DMS153 treated with DMSO at 0.1 percent for 48 hours (cell line): ENCODE results near the gene TSPEAR.
"Not testable (repeated sequence)": the region's sequence is repeated elsewhere in the genome, so short reads cannot be mapped to it uniquely, and the experiment has no call there.

Experiments
- DNase-seq: peaks from one replicate; lab custom pipeline; 2025; ENCODE audit not compliant: unreplicated experiment; lab: John Stamatoyannopoulos, UW

TSPEAR gene

GRCh38 chr21:44612669-44613229 lies 98.6 kb downstream of the TSPEAR start:
- no peak for DNase-seq

DNA sequence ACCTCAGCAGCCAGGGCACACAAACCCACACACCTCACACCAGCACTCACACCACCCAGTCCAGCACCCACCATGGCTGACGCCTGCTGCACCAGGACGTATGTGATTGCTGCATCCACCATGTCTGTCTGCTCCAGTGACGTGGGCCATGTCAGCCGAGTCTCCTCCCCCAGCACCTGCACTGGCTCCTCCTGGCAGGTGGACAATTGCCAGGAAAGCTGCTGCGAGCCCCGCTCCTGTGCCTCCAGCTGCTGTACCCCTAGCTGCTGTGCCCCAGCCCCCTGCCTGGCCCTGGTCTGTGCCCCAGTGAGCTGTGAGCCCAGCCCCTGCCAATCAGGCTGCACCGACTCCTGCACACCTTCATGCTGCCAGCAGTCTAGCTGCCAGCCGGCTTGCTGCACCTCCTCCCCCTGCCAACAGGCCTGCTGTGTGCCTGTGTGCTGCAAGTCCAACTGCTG lies 99.3 kb downstream of the TSPEAR start, which contains the start of gene KRTAP10-8:
TSS of gene KRTAP10-8 (plus strand) at position 51 of the 458 bp plus-strand sequence. CDS start at position 73, 22 bp downstream.
- no peak for DNase-seq

- no peak for DNase-seq
Measured at GRCh38 chr21:44611551-44611950, 99.8 kb downstream of the TSPEAR start.

DNA sequence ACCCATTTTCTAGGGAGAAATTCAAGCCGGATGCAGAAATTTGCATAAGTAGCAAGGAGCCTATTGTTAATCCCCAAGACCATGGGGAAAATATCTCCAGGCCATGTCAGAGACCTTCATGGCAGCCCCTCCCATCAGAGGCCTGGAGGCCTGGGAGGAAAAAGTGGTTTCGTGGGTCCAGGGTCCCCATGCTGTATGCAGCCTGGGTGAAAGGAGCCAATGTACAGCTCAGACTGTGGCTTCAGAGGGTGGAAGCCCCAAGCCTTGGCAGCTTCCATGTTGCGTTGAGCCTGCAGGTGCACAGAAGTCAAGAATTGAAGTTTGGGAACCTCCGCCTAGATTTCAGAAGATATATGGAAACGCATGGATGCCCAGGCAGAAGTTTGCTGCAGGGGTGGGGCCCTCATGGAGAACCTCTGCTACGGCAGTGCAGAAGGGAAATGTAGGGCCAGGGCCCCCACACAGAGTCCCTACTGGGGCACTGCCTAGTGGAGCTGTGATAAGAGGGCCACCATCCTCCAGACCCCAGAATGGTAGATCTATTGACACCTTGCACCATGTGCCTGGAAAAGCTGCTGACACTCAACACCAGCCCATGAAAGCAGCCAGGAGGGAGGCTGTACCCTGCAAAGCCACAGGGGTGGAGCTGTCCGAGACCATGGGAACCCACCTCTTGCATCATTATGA lies 101.1 kb downstream of the TSPEAR start:
- DNase-seq = not testable (repeated sequence)

- DNase-seq = no peak
Measured at GRCh38 chr21:44609193-44609592, 102.2 kb downstream of the TSPEAR start.

GRCh38 chr21:44606495-44606894 lies 104.9 kb downstream of the TSPEAR start:
- DNase-seq = no peak

DNA sequence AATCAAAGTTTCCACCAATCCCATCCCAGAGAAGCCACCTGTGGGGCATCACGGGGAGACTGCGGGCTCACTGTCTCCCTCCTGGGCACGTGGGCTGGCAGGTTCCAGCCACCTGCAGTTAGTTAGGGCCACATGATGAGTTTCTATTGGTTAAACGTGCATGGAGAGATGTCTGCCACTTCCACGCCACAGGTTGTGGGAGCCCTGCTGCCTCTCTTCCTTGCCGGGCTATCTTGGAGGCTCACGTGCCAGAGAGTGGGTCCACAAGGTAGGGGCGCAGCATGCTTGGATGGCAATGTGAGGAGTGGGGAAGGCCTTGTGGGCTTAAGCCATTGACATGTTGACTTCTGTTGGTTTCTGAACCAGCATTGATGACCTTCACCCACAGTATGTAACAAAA lies 107.5 kb downstream of the TSPEAR start:
- no peak for DNase-seq

DNA sequence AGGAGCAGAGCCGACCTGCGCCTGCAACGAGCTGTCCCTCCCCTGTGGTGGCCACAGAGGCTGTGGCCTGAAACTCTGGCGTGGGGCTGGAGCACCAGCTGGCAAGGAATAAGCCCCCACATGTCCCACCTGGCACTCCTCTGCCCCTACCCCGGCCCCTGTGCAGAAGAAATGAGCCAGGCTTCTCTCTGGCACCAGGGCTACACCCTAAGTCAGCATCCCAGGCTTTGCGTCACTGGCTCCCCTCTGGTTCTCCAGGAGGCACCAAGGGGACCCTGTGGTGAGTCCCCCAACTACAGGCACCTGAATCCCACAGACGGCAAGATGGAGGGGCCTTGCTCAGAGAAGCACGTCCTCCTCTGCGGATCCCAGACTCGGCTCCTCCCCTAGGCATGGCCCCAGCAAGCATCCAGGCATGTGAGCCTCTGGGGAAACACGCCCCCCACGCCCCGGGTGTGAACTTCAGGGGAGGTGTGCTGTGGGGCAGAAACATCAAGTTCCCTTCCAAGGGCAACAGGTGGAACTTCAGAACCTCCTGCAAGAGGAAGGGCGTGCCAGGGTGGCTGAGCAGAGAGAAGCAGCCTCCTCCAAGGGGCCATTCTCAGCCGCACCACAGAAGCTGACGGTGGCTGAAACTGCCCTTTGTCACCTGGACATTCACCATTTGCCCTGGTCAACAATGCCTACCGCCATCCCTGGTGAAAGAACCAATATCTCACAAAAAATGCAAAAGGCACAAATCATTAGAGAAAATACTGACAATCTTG lies 108.1 kb downstream of the TSPEAR start:
- no peak for DNase-seq

- no peak for DNase-seq
Measured at GRCh38 chr21:44602463-44602850, 108.9 kb downstream of the TSPEAR start.

GRCh38 chr21:44601596-44602462 lies 109.5 kb downstream of the TSPEAR start:
- no peak for DNase-seq

GRCh38 chr21:44601091-44601490 lies 110.3 kb downstream of the TSPEAR start:
- DNase-seq = not testable (repeated sequence)

GRCh38 chr21:44600118-44600978 lies 111.0 kb downstream of the TSPEAR start, which contains the start of gene KRTAP10-7:
Gene KRTAP10-7, plus strand, starts transcription at chr21:44600597. Its CDS starts 25 bp downstream, at chr21:44600622.
- not testable (repeated sequence) for DNase-seq

DNA sequence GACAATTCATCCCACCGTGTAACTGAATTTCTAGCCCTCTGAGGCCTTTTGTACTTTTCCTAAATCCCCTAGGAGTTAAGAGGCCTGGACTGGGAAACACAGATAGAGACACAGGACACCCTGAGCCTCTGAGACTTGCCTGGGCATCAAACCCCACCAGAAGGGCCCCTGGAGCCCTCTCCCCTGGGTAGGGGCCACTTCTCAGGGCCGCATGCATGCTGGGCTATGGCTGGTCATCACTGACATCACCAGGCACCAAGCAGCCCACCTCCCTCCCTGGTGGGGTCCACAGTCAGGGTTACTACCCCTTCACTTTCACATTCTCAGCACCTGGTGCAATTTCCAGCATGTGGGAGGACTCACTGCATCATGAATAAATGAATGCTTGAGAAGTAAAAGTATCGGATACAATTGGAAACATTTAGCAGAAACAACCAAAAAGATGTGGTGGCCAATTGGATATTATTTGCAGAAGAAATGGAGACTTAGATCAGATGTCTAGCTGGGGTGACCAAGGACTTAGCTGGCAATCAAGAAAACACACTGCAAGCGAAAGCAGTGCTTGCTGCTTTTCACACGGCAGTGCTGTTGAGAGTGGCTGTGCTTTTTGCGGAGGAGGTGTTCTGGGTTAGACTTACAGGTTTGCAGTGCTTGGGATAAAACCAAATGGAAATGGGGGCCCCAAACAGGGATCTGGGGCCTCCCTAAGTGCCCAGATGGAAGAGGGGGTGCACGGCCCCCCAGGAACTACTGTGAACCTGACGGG lies 111.9 kb downstream of the TSPEAR start:
- DNase-seq = no peak

- DNase-seq = no peak
Measured at GRCh38 chr21:44598061-44598460, 113.3 kb downstream of the TSPEAR start.

DNA sequence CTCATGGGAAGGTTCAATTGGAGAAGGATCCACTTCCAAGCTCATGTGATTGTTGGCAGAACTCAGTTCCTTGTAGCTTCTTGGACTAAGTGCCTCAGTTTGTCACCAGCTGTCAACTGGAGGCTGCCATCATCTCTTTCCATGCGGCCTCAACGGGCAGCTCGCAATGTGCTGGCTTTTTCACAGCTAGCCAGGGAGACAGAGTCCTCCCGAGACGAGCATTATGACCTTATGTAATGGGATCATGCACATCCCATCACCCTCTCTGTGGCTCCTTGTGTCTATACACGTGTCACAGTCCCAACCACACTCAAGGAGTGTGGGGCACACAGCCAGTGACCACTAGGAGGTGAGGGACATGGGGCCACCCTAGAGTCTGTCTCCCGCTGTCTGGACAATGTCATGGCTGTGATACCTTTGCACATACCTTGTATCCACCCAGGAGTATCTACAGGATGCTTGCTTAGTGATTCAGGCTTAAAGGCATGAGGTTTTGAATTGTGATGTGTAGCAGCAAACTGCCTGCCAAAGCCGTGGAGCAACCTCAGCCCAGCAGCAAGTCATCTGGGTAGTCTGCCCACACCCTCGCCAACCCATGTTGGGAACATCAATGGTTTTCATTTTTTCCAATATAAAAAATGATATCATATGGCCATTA lies 115.2 kb downstream of the TSPEAR start:
- DNase-seq = no peak

DNA sequence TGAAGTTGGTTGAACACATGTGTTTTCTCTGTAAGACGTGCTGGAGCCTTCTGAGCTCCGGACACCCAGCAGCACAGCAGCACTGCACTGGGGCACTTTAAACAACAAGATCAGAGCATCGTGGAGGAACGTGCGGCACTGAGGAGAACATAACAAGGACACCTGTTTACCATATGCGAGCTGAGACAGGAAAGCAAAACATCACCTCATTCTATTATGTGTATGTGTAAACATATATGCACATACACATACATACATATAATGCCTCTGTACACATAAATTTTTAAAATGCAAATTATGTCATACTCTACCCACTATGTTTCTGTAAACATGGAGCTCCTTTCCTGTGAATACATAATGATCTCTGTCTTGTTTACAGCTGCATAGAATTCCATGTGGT lies 115.8 kb downstream of the TSPEAR start:
- no peak for DNase-seq

DNA sequence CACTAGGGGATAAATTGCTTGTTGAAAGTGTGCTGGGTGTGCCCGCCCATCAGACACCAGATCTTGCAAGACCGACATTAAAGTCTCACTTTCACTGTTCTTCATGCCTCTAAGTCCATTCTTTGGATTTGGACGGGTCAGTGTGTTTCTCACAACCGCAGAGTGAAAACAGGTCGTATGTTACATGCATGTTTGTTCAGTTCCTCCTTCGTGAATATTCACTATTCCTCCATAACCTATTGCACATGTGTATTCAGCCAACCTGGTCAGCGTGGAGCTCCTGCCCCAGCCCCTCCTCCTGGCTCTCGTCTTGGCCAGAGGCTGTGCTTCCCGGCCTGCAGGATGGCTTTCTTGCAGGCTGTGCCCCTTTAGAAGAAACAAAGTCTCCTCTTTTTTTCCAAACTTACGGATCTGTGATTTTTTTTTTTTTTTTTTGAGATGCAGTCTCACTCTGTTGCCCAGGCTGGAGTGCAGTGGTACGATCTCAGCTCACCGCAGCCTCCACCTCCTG lies 116.9 kb downstream of the TSPEAR start:
- DNase-seq = no peak

- DNase-seq = no peak
Measured at GRCh38 chr21:44593598-44594405, 117.6 kb downstream of the TSPEAR start.
